ENCODE data around the gene CCDC116.
"Not testable (repeated sequence)": the region's sequence is repeated elsewhere in the genome, so short reads cannot be mapped to it uniquely, and the experiment has no call there.

The CCDC116 gene

GRCh38 chr22:21605887-21606564, 26.5 kb upstream of the CCDC116 start:
- H4K91ac ChIP-seq (ENCODE audit: low read depth, low read length): no peak overlapping the region
- H3K18ac ChIP-seq (ENCODE audit: low read length): no peak overlapping the region
- no peak overlapping the region for H2BK12ac ChIP-seq (ENCODE audit: low read length)
- H3K9ac ChIP-seq (ENCODE audit: low read length): no peak overlapping the region
- H3K4ac ChIP-seq (ENCODE audit: low read depth, low read length): peak overlapping the region; percentile 26
- no peak overlapping the region for H2AK5ac ChIP-seq (ENCODE audit: low read length)
- no peaks in the 10 kb centered on the region for H3K79me1 ChIP-seq (ENCODE audit: low read length)
- no peak overlapping the region for H3K4me2 ChIP-seq (ENCODE audit: low read length)
- H3K27ac ChIP-seq (ENCODE audit: low read depth, low read length): no peak overlapping the region
- peaks cover 0 to 7% of the 10 kb centered on the region in 2 experiments for H3K4me1 ChIP-seq (ENCODE audit: control insufficient read depth in 1 of 2, insufficient read depth in 2 of 2, low read length in 2 of 2)
- DNase-seq: no peak
- no CpG with 5 or more reads among the region's 7 CpGs for WGBS (ENCODE audit: extremely low coverage, insufficient coverage, insufficient read length)
- H2BK120ac ChIP-seq (ENCODE audit: insufficient read depth, low read length, poor library complexity): no peak overlapping the region
- H2BK5ac ChIP-seq (ENCODE audit: low read depth, low read length, poor library complexity): no peak overlapping the region
- H4K8ac ChIP-seq (ENCODE audit: low read depth, low read length): no peak overlapping the region
- no peak overlapping the region for H3K4me3 ChIP-seq (ENCODE audit: low read depth, low read length)
- peaks cover 3% of the 10 kb centered on the region for H3K79me2 ChIP-seq (ENCODE audit: control insufficient read depth, insufficient read depth, low read length, poor library complexity)
- H3K36me3 ChIP-seq (ENCODE audit: control insufficient read depth in 1 of 2, insufficient read depth in 2 of 2, low read length in 2 of 2): peaks cover 10 to 19% of the 10 kb centered on the region in 2 experiments
- H2AFZ ChIP-seq (ENCODE audit: insufficient read depth, low read length, poor library complexity): no peak overlapping the region
- no peak overlapping the region for H3K23ac ChIP-seq (ENCODE audit: low read length)
- H3K27me3 ChIP-seq (ENCODE audit: insufficient read depth, low read length): no peaks in the 10 kb centered on the region
- H4K12ac ChIP-seq (ENCODE audit: low read depth, low read length): no peak overlapping the region
- H3K9me3 ChIP-seq (ENCODE audit: insufficient read depth, low read depth, low read length): no peaks in the 10 kb centered on the region
- H3K14ac ChIP-seq (ENCODE audit: low read length): no peak overlapping the region

GRCh38 chr22:21606775-21607174, 25.8 kb upstream of the CCDC116 start:
- Histone ChIP-seq H2BK120ac (ENCODE audit: insufficient read depth, low read length, poor library complexity) (no peak overlapping the region), H3K36me3 (ENCODE audit: control insufficient read depth in 1 of 2, insufficient read depth in 2 of 2, low read length in 2 of 2) (peaks cover 16 to 25% of the 10 kb centered on the region in 2 experiments), H4K91ac (ENCODE audit: low read depth, low read length) (no peak overlapping the region), H2AK5ac (ENCODE audit: low read length) (no peak overlapping the region), H3K4ac (ENCODE audit: low read depth, low read length) (no peak overlapping the region), H3K4me2 (ENCODE audit: low read length) (no peak overlapping the region), H3K79me2 (ENCODE audit: control insufficient read depth, insufficient read depth, low read length, poor library complexity) (peaks cover 2% of the 10 kb centered on the region), H3K4me3 (ENCODE audit: low read depth, low read length) (no peak overlapping the region), H3K14ac (ENCODE audit: low read length) (no peak overlapping the region), H2BK5ac (ENCODE audit: low read depth, low read length, poor library complexity) (no peak overlapping the region), H3K27me3 (ENCODE audit: insufficient read depth, low read length) (no peaks in the 10 kb centered on the region), H4K8ac (ENCODE audit: low read depth, low read length) (no peak overlapping the region), H2AFZ (ENCODE audit: insufficient read depth, low read length, poor library complexity) (no peak overlapping the region), H3K9ac (ENCODE audit: low read length) (no peak overlapping the region), H3K27ac (ENCODE audit: low read depth, low read length) (no peak overlapping the region), H3K18ac (ENCODE audit: low read length) (no peak overlapping the region), H2BK12ac (ENCODE audit: low read length) (no peak overlapping the region), H4K12ac (ENCODE audit: low read depth, low read length) (no peak overlapping the region), H3K4me1 (ENCODE audit: control insufficient read depth in 1 of 2, insufficient read depth in 2 of 2, low read length in 2 of 2) (peaks cover 0 to 7% of the 10 kb centered on the region in 2 experiments), H3K9me3 (ENCODE audit: insufficient read depth, low read depth, low read length) (no peaks in the 10 kb centered on the region), H3K79me1 (ENCODE audit: low read length) (no peaks in the 10 kb centered on the region), H3K23ac (ENCODE audit: low read length) (no peak overlapping the region)
- no CpG with 5 or more reads among the region's 8 CpGs for WGBS (ENCODE audit: extremely low coverage, insufficient coverage, insufficient read length)
- peak; percentile 89 to 95 for DNase-seq

DNA sequence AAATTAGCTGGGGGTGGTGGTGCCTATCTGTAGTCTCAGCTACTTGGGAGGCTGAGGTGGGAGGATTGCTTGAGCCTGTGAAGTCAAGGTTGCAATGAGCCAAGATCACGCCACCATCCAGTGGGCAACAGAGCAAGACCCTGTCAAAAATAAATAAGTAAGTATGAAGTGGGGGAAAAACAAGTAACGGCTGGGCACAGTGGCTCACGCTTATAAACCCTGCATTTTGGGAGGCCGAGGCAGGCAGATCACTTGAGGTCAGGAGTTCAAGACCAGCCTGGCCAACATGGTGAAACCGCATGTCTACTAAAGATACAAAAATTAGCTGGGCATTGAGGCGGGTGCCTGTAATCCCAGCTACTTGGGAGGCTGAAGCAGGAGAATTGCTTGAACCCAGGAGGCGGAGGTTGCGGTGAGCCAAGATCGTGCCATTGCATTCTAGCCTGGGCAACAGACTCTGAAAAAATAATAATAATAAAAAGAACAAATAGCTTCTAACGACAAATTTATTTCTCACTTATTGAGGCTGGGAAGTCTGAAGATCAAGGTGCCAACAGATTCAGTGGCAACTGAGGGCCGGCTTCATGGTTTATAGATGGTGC, 22.9 kb upstream of the CCDC116 start:
- H4K91ac ChIP-seq (ENCODE audit: low read depth, low read length); H3K27ac ChIP-seq (ENCODE audit: low read depth, low read length); H3K18ac ChIP-seq (ENCODE audit: low read length); DNase-seq; H2BK120ac ChIP-seq (ENCODE audit: insufficient read depth, low read length, poor library complexity); H3K9ac ChIP-seq (ENCODE audit: low read length); H3K4ac ChIP-seq (ENCODE audit: low read depth, low read length); H3K79me1 ChIP-seq (ENCODE audit: low read length); H2BK12ac ChIP-seq (ENCODE audit: low read length); H3K79me2 ChIP-seq (ENCODE audit: control insufficient read depth, insufficient read depth, low read length, poor library complexity); H3K14ac ChIP-seq (ENCODE audit: low read length); H2AFZ ChIP-seq (ENCODE audit: insufficient read depth, low read length, poor library complexity); H3K9me3 ChIP-seq (ENCODE audit: insufficient read depth, low read depth, low read length); H3K27me3 ChIP-seq (ENCODE audit: insufficient read depth, low read length); H3K23ac ChIP-seq (ENCODE audit: low read length); H3K4me3 ChIP-seq (ENCODE audit: low read depth, low read length); H2BK5ac ChIP-seq (ENCODE audit: low read depth, low read length, poor library complexity); H3K4me2 ChIP-seq (ENCODE audit: low read length); H4K12ac ChIP-seq (ENCODE audit: low read depth, low read length); H2AK5ac ChIP-seq (ENCODE audit: low read length); H3K4me1 ChIP-seq (ENCODE audit: control insufficient read depth in 1 of 2, insufficient read depth in 2 of 2, low read length in 2 of 2); H4K8ac ChIP-seq (ENCODE audit: low read depth, low read length): not testable (repeated sequence)
- no CpG with 5 or more reads among the region's 11 CpGs for WGBS (ENCODE audit: extremely low coverage, insufficient coverage, insufficient read length)
- peaks cover 25 to 32% of the 10 kb centered on the region in 2 experiments for H3K36me3 ChIP-seq (ENCODE audit: control insufficient read depth in 1 of 2, insufficient read depth in 2 of 2, low read length in 2 of 2)

DNA sequence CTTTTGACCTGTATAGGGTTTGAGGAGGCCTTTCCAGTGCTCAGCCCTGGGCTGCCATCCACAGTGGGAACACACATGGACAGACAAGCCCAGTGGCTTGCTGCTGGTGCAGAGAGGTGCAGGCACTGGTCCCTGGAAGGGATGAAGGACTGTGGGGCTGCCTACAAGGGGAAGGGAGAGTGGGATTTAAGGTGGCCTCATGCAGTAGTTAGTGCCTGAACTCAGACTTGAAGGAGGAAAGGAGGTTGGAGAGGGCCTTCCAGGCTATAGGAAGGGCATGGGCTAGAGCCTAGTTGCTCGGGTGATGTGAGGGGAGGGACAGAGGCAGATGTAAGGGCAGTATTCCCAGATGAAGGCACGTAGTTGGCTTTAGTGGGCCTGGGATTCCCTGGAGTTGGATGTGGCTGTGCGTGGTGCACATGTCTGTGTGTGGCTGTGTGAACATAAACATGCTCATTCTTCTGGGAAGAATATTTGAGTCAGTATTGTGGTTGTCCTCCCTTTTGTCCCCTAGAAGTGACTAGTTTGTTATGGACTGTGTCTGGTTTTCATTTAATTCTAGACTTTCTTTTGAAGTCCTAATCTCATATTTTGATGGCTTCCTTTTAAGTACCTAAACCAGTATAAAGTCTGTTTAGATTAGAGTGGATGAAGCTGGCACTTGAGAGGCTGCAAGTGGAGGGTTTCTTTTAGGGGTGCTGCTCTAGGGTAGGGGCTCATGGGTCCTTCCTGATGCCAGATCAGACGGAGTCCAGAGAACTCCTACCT, 21.2 kb upstream of the CCDC116 start:
- no peak overlapping the region for H2AK5ac ChIP-seq (ENCODE audit: low read length)
- no peak for DNase-seq

More for the DNA sequence above, 21.2 kb upstream of the CCDC116 start:
- no peak overlapping the region for H4K12ac ChIP-seq (ENCODE audit: low read depth, low read length)
- no peak overlapping the region for H3K4me2 ChIP-seq (ENCODE audit: low read length)
- H2AFZ ChIP-seq (ENCODE audit: insufficient read depth, low read length, poor library complexity): no peak overlapping the region
- H3K14ac ChIP-seq (ENCODE audit: low read length): no peak overlapping the region
- no peak overlapping the region for H2BK12ac ChIP-seq (ENCODE audit: low read length)
- peaks cover 25 to 31% of the 10 kb centered on the region in 2 experiments for H3K36me3 ChIP-seq (ENCODE audit: control insufficient read depth in 1 of 2, insufficient read depth in 2 of 2, low read length in 2 of 2)
- H3K79me1 ChIP-seq (ENCODE audit: low read length): no peaks in the 10 kb centered on the region
- no peak overlapping the region for H3K23ac ChIP-seq (ENCODE audit: low read length)
- H3K27me3 ChIP-seq (ENCODE audit: insufficient read depth, low read length): no peaks in the 10 kb centered on the region
- H3K27ac ChIP-seq (ENCODE audit: low read depth, low read length): no peak overlapping the region
- peaks cover 2% of the 10 kb centered on the region for H3K79me2 ChIP-seq (ENCODE audit: control insufficient read depth, insufficient read depth, low read length, poor library complexity)
- H2BK5ac ChIP-seq (ENCODE audit: low read depth, low read length, poor library complexity): no peak overlapping the region
- H4K8ac ChIP-seq (ENCODE audit: low read depth, low read length): no peak overlapping the region
- H3K4me1 ChIP-seq (ENCODE audit: control insufficient read depth in 1 of 2, insufficient read depth in 2 of 2, low read length in 2 of 2): peaks cover 0 to 7% of the 10 kb centered on the region in 2 experiments
- no peak overlapping the region for H3K9ac ChIP-seq (ENCODE audit: low read length)
- no CpG with 5 or more reads among the region's 4 CpGs for WGBS (ENCODE audit: extremely low coverage, insufficient coverage, insufficient read length)
- H3K18ac ChIP-seq (ENCODE audit: low read length): no peak overlapping the region
- no peak overlapping the region for H4K91ac ChIP-seq (ENCODE audit: low read depth, low read length)
- H3K9me3 ChIP-seq (ENCODE audit: insufficient read depth, low read depth, low read length): no peaks in the 10 kb centered on the region
- H3K4me3 ChIP-seq (ENCODE audit: low read depth, low read length): no peak overlapping the region
- no peak overlapping the region for H2BK120ac ChIP-seq (ENCODE audit: insufficient read depth, low read length, poor library complexity)
- H3K4ac ChIP-seq (ENCODE audit: low read depth, low read length): no peak overlapping the region

All from trophoblast cell (in vitro differentiated cells and primary cell).